Breast epithelium (tissue), 4 donors: ENCODE measurements around the gene SRP68. TPM values are rescaled to one million over a fixed set of nuclear protein-coding genes. Genes with fewer than 3 reads are reported as not detected.

ENCODE experiments used
- DNase-seq, 2 donors: peaks; one replicate each; pipeline ENCODE4 v3.0.0-alpha.2; 2019; ENCODE audit warnings: low spot score in 2 of 2
- H3K27ac ChIP-seq, 2 donors: fragments of 200-600 bp; sonication (generic) in 1 of 2; one replicate each; pipeline ENCODE4 v1.5.1; 2016 to 2019; ENCODE audit warnings: mild to moderate bottlenecking in 1 of 2
- H3K27me3 ChIP-seq, 2 donors: fragments of 200-600 bp; sonication (generic) in 1 of 2; one replicate each; pipeline versions ENCODE4 v1.5.1 to v1.6.0; 2017 to 2019; ENCODE audit warnings: control low read depth in 1 of 2, mild to moderate bottlenecking in 1 of 2
- H3K36me3 ChIP-seq: fragments of 200-600 bp; one replicate; pipeline ENCODE4 v1.5.1; 2019
- H3K4me1 ChIP-seq, 2 donors: fragments of 200-600 bp; sonication (generic); one replicate each; pipeline ENCODE4 v1.5.1; 2016 to 2019; ENCODE audit warnings: control low read depth in 1 of 2
- H3K4me3 ChIP-seq, 3 donors: fragments of 200-600 bp; sonication (generic); 1 replicate in 2 of 3; 2 replicates in 1 of 3; pipeline ENCODE4 v1.5.1; 2016 to 2019; ENCODE audit warnings: mild to moderate bottlenecking in 3 of 3, moderate library complexity in 2 of 3
- H3K9me3 ChIP-seq, 2 donors: fragments of 200-600 bp; sonication (generic) in 1 of 2; one replicate each; pipeline ENCODE4 v1.5.1; 2016 to 2019; ENCODE audit warnings: control low read depth in 1 of 2
- POLR2A ChIP-seq: fragments of 450-650 bp; IDR thresholded peaks from one replicate; pipeline ENCODE4 v1.6.1; 2016; ENCODE audit warnings: antibody characterized with exemption, mild to moderate bottlenecking, moderate library complexity
- POLR2AphosphoS5 ChIP-seq, 3 donors: sonication (generic); formaldehyde crosslinking; IDR thresholded peaks; one replicate each; pipeline ENCODE4 v1.6.1; 2017; ENCODE audit warnings: antibody characterized with exemption in 3 of 3
- intact Hi-C: fragments of 100-400 bp; cut with DNase I; formaldehyde crosslinking; loops from one replicate; pipeline ENCODE4 v1.15.1; 2023; ENCODE audit warnings: low total_unique reads
- total RNA-seq, 3 donors: library from RNA; depleted of rRNA; stranded (reverse); fragments of >200 nt; gene quantifications; one replicate each; pipeline ENCODE4 v1.1.0, GENCODE V29; 2016
- TF ChIP-seq, protein P1 (sequence below), 3 donors: fragments of 450-650 bp; IDR thresholded peaks; one replicate each; pipeline ENCODE4 v1.5.1; 2016 to 2017; ENCODE audit warnings: antibody characterized with exemption in 3 of 3, mild to moderate bottlenecking in 3 of 3, moderate library complexity in 3 of 3

The SRP68 gene
- total RNA-seq, 3 donors from 2014 or later: 41.3 to 49.6 (median 48.3) TPM

DNA sequence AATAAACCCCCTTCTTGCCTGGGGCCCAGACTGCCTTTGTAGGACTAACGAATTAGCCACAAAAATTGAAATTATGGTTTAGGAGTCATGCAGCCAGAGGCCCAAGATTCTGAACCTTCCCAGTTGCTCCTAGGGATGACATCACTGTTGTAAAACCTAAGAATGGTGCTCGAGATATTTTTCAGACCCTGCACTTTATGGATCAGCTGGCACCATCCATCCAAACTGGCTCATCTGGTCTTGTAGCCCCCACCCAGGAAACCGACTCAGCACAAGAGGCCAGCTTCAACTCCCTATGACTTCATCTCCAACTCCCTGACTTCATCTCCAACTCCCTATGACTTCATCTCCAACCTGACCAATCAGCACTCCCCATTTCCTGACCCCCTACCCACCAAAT lies 34.3 kb downstream of the SRP68 start:
- no peaks in the 10 kb centered on the region for H3K27me3 ChIP-seq
- no peak for DNase-seq
- no peak overlapping the region for H3K27ac ChIP-seq
- no peak overlapping the region for H3K4me3 ChIP-seq
- no peaks in the 10 kb centered on the region for H3K9me3 ChIP-seq
- intact Hi-C loops: no loop called here
- no peaks in the 10 kb centered on the region for H3K4me1 ChIP-seq
- H3K36me3 ChIP-seq: peaks cover 16% of the 10 kb centered on the region
- TF ChIP-seq POLR2AphosphoS5 (IDR thresholded peaks at IDR 0.05) (no peak), POLR2A (no peak)
- TF ChIP-seq, protein P1, sequence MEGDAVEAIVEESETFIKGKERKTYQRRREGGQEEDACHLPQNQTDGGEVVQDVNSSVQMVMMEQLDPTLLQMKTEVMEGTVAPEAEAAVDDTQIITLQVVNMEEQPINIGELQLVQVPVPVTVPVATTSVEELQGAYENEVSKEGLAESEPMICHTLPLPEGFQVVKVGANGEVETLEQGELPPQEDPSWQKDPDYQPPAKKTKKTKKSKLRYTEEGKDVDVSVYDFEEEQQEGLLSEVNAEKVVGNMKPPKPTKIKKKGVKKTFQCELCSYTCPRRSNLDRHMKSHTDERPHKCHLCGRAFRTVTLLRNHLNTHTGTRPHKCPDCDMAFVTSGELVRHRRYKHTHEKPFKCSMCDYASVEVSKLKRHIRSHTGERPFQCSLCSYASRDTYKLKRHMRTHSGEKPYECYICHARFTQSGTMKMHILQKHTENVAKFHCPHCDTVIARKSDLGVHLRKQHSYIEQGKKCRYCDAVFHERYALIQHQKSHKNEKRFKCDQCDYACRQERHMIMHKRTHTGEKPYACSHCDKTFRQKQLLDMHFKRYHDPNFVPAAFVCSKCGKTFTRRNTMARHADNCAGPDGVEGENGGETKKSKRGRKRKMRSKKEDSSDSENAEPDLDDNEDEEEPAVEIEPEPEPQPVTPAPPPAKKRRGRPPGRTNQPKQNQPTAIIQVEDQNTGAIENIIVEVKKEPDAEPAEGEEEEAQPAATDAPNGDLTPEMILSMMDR (IDR thresholded peaks at IDR 0.05): no peak

DNA sequence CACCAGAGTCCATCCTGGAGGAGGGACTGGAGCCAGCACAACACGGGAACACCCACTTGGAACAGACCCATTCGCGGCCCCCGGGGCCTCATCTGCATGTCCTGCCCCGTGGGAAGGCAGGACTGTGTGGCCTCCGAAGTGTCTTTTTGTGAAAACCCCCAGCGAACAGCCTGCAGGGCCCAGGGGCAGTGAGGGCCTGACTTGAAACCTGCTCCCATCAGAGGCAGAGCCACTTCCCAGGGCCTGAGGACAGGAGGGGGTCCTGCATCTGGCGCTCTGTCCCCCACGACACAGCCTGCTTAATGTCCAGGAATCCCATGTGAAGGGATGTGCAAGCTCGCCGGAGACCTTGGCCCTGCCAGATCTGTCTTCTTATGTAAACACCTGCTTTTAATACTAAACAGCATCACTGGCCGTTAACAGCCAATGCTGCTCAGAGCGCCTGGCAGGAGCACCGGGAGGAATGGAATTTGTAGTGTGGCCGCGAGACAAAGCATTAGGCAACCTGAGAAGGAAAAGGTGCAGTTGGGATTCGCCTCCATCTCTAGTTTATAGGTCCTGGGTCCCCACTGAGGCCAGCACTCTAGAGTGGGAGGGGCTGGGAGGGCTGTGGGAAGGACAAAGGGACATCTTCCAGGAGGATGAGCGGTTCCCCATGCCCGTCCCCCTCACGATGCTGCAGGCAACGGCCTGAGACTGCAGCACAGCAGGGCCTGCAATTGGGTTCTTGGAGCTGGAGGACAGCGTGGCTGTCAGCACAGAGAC lies 35.6 kb downstream of the SRP68 start:
- Histone ChIP-seq H3K27me3 (no peaks in the 10 kb centered on the region), H3K4me3 (no peak overlapping the region), H3K4me1 (no peaks in the 10 kb centered on the region), H3K9me3 (no peaks in the 10 kb centered on the region), H3K36me3 (peaks cover 14% of the 10 kb centered on the region), H3K27ac (no peak overlapping the region)
- TF ChIP-seq POLR2AphosphoS5 (IDR thresholded peaks at IDR 0.05): no peak
- TF ChIP-seq, protein P1 (IDR thresholded peaks at IDR 0.05): no peak
- TF ChIP-seq POLR2A: no peak
- intact Hi-C loops: no loop called here
- DNase-seq: no peak

DNA sequence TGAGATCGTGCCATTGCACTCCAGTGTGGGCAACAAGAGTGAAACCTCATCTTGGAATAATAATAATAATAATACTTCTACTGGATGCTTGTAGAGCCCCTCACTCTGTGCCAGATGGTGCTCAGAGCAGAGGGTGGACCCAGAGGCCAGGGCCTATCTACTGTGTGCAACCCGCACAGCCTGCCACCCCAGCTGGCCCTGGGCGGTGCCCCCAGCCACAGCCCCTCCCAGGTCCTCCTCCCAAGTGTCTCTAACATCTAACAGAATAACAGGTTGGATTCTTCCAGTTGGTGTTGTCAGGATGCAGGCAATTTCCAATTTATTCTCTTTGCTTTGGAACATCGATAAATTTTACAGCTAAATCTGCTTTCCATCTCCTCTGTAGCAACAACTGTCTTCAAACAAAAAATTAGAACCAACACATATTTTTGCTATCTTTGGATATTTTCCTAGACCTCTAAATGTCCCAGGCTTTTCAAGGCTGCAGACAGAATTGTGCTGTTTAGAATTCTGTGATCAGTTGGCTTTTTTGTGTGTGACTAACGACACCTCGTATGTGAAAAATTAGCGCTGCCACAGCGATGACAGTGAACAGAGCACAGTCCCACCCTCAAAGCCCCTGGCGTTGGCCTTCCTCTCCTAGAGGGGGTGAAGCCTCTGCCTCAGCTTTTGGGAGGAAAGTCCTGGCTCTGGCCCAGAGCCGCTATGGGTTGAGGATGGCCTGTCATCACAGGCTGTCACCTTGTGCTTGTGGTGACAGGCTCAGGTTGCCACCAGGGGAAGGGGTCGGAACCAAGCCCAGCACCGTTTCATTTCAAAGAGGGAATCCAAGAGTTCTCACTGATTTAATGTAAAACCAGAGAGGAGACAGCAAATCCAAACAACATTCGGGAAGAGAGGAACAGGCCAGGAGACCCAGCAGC lies 37.6 kb downstream of the SRP68 start:
- Histone ChIP-seq H3K36me3 (no peaks in the 10 kb centered on the region), H3K4me1 (no peaks in the 10 kb centered on the region), H3K4me3 (no peak overlapping the region), H3K27me3 (no peaks in the 10 kb centered on the region), H3K9me3 (no peaks in the 10 kb centered on the region), H3K27ac (no peak overlapping the region)
- TF ChIP-seq POLR2A (no peak), POLR2AphosphoS5 (IDR thresholded peaks at IDR 0.05) (no peak)
- DNase-seq: no peak
- intact Hi-C loops: no loop called here

DNA sequence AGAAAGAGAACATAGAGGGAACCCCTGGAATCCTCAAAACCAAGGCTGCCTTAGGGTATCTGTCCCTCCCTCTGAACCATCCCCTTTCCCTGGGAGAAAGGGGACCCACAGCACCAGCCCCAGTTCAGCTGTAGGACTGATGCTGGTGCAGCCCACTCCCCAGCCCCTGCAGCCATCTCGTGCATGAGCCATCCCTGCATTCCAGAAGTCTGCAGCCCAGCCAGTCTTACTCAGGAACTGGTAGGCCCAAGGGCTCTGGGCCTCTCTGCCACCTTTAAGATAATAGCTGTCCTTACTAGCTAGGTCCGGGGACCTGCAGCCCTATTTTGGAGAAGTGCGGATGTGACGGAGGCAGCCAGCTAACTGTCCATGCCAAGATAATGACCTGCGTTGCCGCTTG lies 39.2 kb downstream of the SRP68 start:
- TF ChIP-seq POLR2A (no peak), POLR2AphosphoS5 (IDR thresholded peaks at IDR 0.05) (no peak)
- TF ChIP-seq, protein P1 (IDR thresholded peaks at IDR 0.05): no peak
- no peaks in the 10 kb centered on the region for H3K4me1 ChIP-seq
- intact Hi-C loops: no loop called here
- no peak overlapping the region for H3K4me3 ChIP-seq
- H3K36me3 ChIP-seq: no peaks in the 10 kb centered on the region
- no peak overlapping the region for H3K27ac ChIP-seq
- DNase-seq: no peak
- no peaks in the 10 kb centered on the region for H3K27me3 ChIP-seq
- no peaks in the 10 kb centered on the region for H3K9me3 ChIP-seq

DNA sequence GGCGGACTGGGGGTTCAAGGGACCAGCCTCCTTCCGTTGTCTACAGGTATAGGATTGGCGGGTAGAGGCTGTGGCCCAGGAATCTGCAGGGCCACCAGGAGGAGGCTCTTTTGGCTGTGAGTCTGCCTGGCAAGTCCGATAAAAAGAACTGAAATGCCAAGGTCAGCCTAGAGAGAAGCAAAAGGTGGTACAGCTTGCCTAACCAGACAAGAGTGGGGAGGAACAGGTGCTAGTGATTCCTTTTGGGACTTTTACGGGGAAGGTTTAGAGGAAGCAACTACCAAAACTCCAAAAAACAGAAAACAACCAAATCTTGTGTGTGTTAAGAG lies 39.6 kb downstream of the SRP68 start:
- Histone ChIP-seq H3K4me3 (no peak overlapping the region), H3K9me3 (no peaks in the 10 kb centered on the region), H3K4me1 (no peaks in the 10 kb centered on the region), H3K36me3 (no peaks in the 10 kb centered on the region), H3K27ac (no peak overlapping the region), H3K27me3 (no peaks in the 10 kb centered on the region)
- intact Hi-C loops: no loop called here
- DNase-seq: no peak
- TF ChIP-seq, protein P1 (IDR thresholded peaks at IDR 0.05): no peak
- TF ChIP-seq POLR2A (no peak), POLR2AphosphoS5 (IDR thresholded peaks at IDR 0.05) (no peak)
